Upper lobe of right lung (tissue), 1 donor: ENCODE results near the gene ACYP2. TPM values are rescaled to one million over a fixed set of nuclear protein-coding genes. Genes with fewer than 3 reads are reported as not detected.
A peak's percentile ranks its signal among the peaks of the same experiment; 100 is the strongest.
"Not testable (repeated sequence)": the region's sequence is repeated elsewhere in the genome, so short reads cannot be mapped to it uniquely, and the experiment has no call there.

Source experiments
- ATAC-seq: fragments of 200-7000 bp; cut with Tn5 transposase; one replicate; pipeline ENCODE4 v1.9.1; 2020; ENCODE audit warnings: mild to moderate bottlenecking, moderate library complexity
- DNase-seq: peaks from one replicate; pipeline ENCODE4 v3.0.0-alpha.2; 2020
- H3K27ac ChIP-seq: fragments of 200-600 bp; one replicate; pipeline ENCODE4 v1.8.0; 2022
- H3K27me3 ChIP-seq: fragments of 200-600 bp; one replicate; pipeline ENCODE4 v1.8.0; 2022; ENCODE audit warnings: mild to moderate bottlenecking
- H3K36me3 ChIP-seq: fragments of 200-600 bp; one replicate; pipeline ENCODE4 v1.8.0; 2022
- H3K4me1 ChIP-seq: fragments of 200-600 bp; one replicate; pipeline ENCODE4 v1.8.0; 2022
- H3K4me3 ChIP-seq: fragments of 200-600 bp; one replicate; pipeline ENCODE4 v1.8.0; 2022; ENCODE audit warnings: mild to moderate bottlenecking
- H3K9me3 ChIP-seq: fragments of 200-600 bp; one replicate; pipeline ENCODE4 v1.8.0; 2022
- intact Hi-C: fragments of 100-400 bp; cut with DNase I; formaldehyde crosslinking; loops from one replicate; pipeline ENCODE4 v1.11.0; 2022
- long read RNA-seq: library from polyadenylated mRNA; unstranded; transcript quantifications from one replicate; pipeline ENCODE4 v2.0.0, GENCODE V29; 2021
- total RNA-seq: library from RNA; stranded (reverse); fragmentation: NEBNext Ultra II Directional; extraction: Animal tissue kit (Norgen Biotek cat#: 25700); gene quantifications from one replicate; pipeline ENCODE4 v1.2.1, GENCODE V29; 2021
- TF ChIP-seq, protein P1 (sequence below): fragments of 200-600 bp; IDR thresholded peaks from one replicate; pipeline ENCODE4 v1.8.0; 2022; ENCODE audit warnings: antibody characterized with exemption
- donor health status: DM: no; HTN: yes; CAD: no; lungs with severe emphysema.

The ACYP2 gene
- total RNA-seq: 14.0 TPM
- long read RNA-seq, partial matches to known transcripts: 3 of 19 reads
- long read RNA-seq, other reads (novel, unspliced or antisense): 14 of 19 reads

DNA sequence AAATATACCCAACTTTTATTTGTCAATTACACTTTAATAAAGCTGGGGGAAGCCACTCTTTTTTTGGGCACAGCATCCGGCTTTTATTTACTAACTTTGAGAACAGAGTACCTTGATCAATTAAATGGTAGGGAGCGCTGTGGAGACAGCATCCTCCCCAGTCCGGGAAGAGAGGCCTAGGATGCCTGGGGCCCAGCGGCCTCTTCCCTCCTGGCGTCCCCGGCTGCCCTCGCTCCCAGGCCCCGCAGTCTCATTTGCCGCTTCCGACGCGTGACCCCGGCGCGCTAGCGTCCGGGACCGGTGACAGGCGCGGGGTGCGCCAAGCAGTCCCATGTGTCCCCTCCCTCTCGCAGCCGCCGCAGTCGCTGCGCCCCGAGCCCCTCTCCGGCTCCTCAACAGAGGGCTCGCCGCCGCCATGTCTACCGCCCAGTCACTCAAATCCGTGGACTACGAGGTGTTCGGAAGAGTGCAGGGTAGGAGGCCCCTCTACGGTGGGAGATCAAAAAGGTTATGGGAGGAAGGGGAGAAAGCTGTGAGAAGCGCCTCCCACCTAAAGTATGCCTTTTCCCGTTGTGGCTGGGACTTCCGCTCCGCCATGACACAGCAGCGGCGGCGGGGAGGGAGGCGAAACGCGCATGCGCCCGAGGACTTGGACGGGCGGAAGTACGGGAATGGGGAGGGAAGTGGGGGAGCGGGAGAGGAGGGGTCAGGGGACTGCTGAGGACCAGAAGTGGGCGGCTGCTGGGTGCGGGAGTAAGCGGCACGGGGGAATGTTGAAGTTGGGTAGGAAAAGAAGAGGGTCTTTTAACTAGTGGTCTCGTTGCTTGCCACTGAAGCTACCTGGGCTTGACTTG lies at the start of gene ACYP2:
Gene ACYP2, plus strand, starts transcription at position 332 of the 854 bp plus-strand sequence.
- TF ChIP-seq, protein P1, sequence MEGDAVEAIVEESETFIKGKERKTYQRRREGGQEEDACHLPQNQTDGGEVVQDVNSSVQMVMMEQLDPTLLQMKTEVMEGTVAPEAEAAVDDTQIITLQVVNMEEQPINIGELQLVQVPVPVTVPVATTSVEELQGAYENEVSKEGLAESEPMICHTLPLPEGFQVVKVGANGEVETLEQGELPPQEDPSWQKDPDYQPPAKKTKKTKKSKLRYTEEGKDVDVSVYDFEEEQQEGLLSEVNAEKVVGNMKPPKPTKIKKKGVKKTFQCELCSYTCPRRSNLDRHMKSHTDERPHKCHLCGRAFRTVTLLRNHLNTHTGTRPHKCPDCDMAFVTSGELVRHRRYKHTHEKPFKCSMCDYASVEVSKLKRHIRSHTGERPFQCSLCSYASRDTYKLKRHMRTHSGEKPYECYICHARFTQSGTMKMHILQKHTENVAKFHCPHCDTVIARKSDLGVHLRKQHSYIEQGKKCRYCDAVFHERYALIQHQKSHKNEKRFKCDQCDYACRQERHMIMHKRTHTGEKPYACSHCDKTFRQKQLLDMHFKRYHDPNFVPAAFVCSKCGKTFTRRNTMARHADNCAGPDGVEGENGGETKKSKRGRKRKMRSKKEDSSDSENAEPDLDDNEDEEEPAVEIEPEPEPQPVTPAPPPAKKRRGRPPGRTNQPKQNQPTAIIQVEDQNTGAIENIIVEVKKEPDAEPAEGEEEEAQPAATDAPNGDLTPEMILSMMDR: peak; percentile 37
- Histone ChIP-seq H3K27me3 (no peaks in the 10 kb centered on the region), H3K4me3 (peak within 1 kb of the TSS; percentile 85), H3K27ac (peak within 1 kb of the TSS; percentile 100), H3K9me3 (no peaks in the 10 kb centered on the region), H3K4me1 (peaks cover 5% of the 10 kb centered on the region), H3K36me3 (no peaks in the 10 kb centered on the region)
- intact Hi-C loops: no loop called here
- ATAC-seq (peak; percentile 98), DNase-seq (peak; percentile 99)

GRCh38 chr2:54065891-54066290 lies 49.5 kb upstream of the ACYP2 start:
- TF ChIP-seq, protein P1: no peak
- no peaks in the 10 kb centered on the region for H3K4me1 ChIP-seq
- no peak overlapping the region for H3K4me3 ChIP-seq
- no peak for DNase-seq
- no peaks in the 10 kb centered on the region for H3K36me3 ChIP-seq
- intact Hi-C loops: no loop called here
- H3K27ac ChIP-seq: no peak overlapping the region
- no peaks in the 10 kb centered on the region for H3K9me3 ChIP-seq
- ATAC-seq: no peak
- H3K27me3 ChIP-seq: no peaks in the 10 kb centered on the region

DNA sequence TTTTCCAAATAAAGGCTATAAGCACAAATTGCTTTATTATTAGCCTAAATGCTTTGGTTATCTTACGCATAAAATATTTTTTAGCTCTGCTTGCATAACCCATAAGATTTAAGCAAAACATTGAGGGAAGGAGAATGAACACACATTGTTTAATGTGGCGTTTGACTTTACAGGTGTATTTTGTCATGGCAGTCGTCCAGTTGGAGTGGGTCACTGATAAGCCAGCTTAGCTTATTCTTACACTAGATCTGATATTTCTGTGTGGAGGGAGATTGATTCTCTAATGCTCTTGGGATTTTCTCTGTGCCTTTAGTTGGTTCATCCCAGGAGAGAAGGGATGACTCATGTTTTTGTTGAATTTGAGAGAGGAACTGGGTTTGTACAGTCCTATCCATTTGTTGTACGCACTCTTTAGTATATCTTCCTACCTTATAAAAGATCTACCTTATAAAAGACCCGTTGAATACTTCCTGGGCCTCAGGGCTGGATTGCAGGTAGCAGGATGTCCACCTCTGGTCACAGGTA lies 47.5 kb upstream of the ACYP2 start:
- intact Hi-C loops: no loop called here
- no peaks in the 10 kb centered on the region for H3K9me3 ChIP-seq
- no peak overlapping the region for H3K4me3 ChIP-seq
- H3K27ac ChIP-seq: no peak overlapping the region
- no peaks in the 10 kb centered on the region for H3K27me3 ChIP-seq
- ATAC-seq (no peak), DNase-seq (no peak)
- TF ChIP-seq, protein P1: no peak
- no peaks in the 10 kb centered on the region for H3K36me3 ChIP-seq
- H3K4me1 ChIP-seq: no peaks in the 10 kb centered on the region

DNA sequence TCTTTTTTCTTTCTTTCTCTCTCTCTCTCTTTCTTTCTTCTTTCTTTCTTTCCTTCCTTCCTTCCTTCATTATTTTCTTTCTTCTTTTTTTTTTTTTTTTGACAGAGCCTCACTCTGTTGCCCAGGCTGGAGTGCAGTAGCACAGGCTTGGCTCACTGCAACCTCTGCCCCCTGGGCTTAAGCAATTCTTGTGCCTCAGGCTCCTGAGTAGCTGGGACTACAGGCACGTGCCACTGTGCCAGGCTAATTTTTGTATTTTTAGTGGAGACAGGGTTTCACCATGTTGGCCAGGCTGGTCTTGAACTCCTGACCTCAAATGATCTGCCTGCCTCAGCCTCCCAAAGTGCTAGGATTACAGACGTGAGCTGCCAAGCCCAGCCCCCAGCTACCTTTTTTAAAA lies 42.9 kb upstream of the ACYP2 start:
- H3K9me3 ChIP-seq, H3K4me3 ChIP-seq, H3K27ac ChIP-seq, ATAC-seq, H3K4me1 ChIP-seq, H3K27me3 ChIP-seq, intact Hi-C loops, DNase-seq, H3K36me3 ChIP-seq: not testable (repeated sequence)

- H3K36me3 ChIP-seq: no peaks in the 10 kb centered on the region
Measured at GRCh38 chr2:54073796-54074195, 41.6 kb upstream of the ACYP2 start.

More at GRCh38 chr2:54073796-54074195, 41.6 kb upstream of the ACYP2 start:
- H3K9me3 ChIP-seq: no peaks in the 10 kb centered on the region
- no peak for DNase-seq
- no peak overlapping the region for H3K27ac ChIP-seq
- TF ChIP-seq, protein P1: no peak
- H3K27me3 ChIP-seq: no peaks in the 10 kb centered on the region
- intact Hi-C loops: no loop called here
- no peak overlapping the region for H3K4me3 ChIP-seq
- no peak for ATAC-seq
- no peaks in the 10 kb centered on the region for H3K4me1 ChIP-seq
